Suppressor macrophage treated with lipopolysaccharide for 1 hour (primary cell): Measurements from ENCODE around the gene NDUFAF4.
"Not testable (repeated sequence)": the region's sequence is repeated elsewhere in the genome, so short reads cannot be mapped to it uniquely, and the experiment has no call there.

Experiments used
- DNase-seq, 3 donors: peaks; one replicate each; pipeline ENCODE4 v3.0.0-alpha.2; 2020 to 2022

The NDUFAF4 gene

DNA sequence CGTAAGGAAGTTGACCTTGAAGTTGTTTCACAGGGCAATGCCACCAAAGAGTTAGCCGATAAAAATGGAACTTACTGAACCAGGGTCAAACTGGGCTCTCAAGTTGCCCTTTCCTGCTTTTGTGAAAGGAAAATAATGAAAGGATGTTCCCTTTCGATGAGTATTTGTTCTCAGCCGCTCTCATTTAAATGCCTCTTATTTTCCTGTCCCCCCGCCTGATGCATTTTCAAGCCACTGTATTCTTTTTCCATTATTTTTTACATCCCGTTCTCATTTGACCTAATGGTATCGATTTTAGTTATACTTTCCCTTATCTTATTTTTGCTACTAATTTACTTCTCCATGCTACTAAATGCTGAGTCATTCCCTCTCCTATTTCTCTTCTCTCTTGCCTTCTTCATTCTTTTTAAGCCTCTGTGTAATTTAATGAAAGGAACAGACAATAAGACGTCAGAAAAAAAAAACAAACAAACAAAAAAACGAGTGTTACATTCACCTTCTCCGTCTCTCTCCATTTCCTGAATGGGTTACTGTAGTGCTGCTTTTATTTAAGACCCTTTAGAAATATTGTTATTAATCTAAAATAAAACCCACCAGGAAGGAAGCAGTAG lies 655 bp upstream of the NDUFAF4 start:
- DNase-seq = peak in 2 of 3 donors; percentile 2 to 12

- DNase-seq = no peak
Measured at GRCh38 chr6:96889146-96889545, 8.5 kb downstream of the NDUFAF4 start.

DNA sequence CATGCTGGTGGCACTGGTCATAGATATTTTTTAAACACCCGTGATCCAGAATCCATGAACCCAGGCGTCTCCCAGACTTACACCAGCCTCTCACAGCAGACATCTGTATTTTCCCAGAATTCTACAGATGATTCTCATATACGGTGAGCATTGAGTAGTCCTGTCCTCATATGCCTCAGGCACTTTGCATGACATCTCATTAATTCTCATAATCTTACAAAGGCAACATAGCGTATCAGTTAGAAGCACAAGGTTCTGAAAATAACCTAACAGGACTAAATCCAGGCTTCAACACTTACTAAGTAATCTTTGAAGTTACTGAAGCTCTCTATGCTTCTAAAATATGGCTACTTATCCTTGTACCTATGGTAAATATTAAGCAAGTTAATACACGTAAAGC lies 8.9 kb downstream of the NDUFAF4 start:
- no peak for DNase-seq

DNA sequence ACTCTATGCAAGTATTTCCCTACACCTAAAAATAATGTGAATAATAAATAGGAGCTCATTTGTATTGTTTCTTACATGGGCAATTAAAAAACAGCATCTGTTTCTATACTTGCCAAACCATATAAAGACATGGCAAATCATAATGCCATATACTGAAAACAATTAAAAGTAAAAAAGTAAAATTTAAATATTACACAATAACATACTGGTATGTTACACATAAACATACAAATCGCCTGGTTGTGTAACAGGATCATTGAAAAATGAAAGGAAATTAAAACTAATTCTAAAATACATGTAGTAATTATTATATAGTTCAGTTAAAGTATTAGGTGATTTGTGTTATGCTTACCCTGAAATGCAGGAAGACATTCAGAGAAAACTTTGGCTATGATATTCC lies 11.2 kb downstream of the NDUFAF4 start:
- DNase-seq = no peak

DNA sequence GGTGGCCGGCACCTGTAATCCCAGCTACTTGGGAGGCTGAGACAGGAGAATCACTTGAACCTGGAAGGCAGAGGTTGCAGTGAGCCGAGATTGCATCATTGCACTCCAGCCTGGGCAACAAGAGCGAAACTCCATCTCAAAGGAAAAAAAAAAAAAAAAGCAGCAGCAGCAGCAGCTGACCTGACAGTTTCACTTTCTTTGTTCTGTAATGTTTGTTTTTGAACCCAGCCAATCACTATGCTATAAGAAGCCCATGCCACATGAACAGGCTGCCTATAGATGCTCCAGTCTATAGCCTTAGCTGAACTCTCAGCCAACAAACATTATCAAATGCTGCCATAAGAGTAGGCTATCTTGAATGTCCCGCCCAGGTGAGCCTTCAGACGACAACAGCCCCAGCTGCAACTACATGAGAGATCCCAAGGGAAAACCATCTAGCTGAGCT lies 12.5 kb downstream of the NDUFAF4 start:
- not testable (repeated sequence) for DNase-seq

DNA sequence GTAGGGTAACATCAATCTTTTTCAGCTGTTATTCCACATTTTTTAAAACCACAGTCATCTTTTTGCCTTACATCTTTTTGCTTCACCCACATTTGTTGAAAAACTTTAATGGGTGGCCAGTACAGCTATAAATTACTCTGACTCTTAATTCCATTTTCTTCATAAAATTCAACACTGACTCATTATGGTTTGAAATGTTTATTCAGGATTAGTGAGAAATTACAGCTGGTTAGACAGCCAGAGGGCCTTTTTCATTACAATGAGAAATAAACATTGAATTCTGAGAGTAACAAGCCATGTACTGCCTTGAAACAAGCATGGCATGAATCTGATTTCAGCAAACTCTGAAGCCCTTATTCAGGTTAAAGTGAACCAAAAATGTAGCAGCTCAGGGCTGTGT lies 19.5 kb downstream of the NDUFAF4 start:
- no peak for DNase-seq

GRCh38 chr6:96876886-96877545 lies 20.7 kb downstream of the NDUFAF4 start:
- peak in 1 of 3 donors; percentile 9 for DNase-seq

DNA sequence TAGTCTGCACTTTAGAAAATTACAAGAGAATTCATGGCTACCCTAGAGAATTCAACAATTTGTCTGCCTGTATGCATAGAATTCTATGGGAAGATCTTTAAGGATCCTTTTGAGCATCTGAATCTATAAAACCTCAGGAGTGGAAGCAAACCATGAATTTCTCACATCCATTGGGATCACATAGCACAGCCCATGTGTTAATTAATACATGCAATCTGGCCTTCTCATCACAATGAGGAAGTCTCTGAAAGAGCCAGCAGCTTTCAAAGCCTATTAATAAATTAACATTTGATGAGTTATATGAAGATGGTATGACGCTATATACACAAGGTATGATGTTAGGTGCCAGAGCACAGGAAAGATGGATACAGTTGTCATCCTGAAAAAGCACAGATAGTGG lies 24.7 kb downstream of the NDUFAF4 start:
- no peak for DNase-seq

DNA sequence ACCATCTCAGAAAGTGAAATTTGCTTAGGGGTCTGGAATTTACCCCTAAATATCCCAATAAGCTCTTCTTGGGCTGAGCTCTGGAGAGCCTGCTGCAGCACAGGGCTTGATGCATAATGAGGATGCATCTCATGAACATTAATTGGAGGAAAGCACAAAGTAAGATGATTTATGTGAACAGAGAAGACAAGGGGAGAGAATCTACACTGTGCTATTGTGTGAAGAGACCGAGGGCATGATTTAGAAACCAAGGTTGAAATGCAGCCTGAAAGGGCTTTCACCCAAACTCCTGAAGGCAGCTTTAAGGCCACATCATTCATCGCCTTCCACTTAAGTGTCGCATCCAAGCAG lies 32.7 kb downstream of the NDUFAF4 start:
- no peak for DNase-seq

DNA sequence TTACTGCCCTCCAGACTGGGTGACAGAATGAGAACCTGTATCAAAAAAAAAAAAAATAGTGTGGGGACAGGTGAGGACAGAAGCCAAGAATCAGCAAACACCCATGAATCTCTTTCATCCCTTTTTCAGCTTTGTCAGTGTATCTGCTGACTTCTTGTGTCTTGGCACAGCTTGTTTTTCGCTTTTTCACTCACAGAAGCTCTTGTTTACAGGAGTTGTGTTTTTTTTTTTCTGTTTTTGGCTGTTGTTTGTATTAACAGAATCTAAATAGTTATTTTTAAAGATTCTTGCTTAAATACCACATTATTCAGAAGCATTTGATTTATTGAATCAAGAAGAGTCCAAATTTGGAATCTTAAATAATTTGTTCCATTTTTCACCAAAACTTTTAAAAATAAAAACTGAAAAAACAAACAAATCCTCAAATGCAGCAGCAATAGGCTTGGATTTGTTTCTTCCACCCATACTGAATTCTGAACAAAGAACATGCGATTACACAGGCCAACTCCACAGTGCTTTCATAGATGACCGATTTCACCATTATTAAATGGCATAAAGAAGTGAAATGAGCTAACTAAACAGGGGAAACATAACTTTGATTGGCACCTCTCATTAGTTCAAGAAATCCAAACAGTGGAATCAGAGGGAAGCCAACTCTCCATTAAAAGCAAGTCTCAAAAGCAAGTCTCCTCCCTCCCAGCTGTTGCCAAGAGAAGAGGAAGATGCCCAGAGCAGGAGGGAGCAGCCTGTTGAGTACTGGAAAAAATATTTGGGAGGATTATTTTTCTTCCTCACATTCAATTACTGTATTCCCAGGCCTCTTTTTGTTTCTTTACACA lies 33.3 kb downstream of the NDUFAF4 start:
- DNase-seq = no peak

DNA sequence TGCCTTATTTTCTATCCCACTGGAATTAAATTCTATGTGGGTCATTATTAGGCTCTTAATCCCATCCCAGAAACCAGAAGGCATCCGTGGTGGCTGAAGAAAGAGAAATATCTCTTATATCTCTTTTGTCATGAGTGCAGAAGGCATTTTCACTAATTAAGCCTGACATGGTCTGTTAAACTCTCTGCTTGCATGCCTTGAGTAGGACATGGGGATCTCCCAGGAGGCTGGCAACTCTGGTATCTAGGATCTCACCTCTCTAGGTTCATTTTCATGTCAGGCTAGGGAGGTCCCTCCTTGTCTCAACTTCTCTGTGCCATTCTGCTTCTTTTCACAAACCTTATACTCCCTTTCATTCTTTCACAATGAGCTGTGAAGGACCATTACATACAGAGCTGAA lies 35.1 kb downstream of the NDUFAF4 start:
- no peak for DNase-seq

DNA sequence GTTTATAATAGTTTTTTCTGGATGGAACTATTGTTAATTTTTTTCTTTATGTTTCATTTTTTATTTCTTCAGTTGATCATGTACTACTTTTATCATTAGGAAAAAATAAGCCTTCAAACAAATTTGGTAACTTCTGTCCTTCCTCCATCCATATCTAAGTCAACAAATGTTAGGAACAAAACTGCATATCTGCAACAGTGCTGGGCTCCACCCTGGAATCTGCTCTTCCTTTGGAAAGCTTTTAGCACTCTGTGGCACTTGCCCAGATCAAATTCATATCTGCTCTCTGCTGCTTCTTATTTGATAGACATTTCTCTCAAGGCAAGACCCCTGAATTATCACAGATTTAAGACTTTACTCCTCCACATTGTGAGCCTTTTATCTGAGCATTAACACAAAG lies 36.1 kb downstream of the NDUFAF4 start:
- no peak for DNase-seq

- no peak for DNase-seq
Measured at GRCh38 chr6:96856856-96857255, 40.8 kb downstream of the NDUFAF4 start.

DNA sequence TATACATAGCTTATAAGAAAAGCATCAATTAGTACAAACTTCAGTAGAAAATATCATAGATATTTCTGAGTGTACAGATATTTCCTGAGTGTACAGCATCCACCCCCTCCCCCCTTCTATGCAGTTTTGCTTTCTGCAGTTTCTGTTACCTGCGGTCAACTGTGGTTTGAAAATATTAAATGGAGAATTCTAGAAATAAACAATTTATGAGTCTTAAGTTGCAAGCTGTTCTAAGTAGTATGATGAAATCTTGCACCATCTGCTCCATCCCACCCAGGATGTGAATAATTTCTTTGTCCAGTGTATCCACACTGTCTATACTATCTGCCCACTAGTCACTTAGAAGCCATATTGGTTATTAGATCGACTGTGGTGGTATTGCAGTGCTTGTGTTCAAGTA lies 44.6 kb downstream of the NDUFAF4 start:
- DNase-seq = no peak

DNA sequence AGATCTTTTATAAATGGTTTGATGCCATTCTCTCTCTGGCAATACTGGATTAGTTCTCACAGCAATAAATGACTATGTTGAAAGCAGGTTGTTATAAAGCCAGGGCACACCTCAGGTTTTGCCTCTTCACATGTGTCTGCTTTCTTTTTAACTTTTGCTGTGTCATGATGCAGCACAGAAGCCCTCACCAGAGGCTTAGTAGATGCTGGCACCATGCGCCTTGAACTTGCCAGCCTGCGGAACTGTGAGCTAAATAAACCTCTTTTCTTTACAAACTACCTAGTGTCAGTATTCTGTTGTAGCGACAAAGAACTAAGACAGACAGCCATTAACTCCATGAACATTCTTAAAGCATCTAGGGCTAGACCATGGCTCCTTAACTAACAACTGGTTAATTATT lies 45.1 kb downstream of the NDUFAF4 start:
- no peak for DNase-seq

- no peak for DNase-seq
Measured at GRCh38 chr6:96851858-96852257, 45.8 kb downstream of the NDUFAF4 start.

GRCh38 chr6:96849615-96850014 lies 48.1 kb downstream of the NDUFAF4 start:
- DNase-seq = no peak

GRCh38 chr6:96844530-96844929 lies 53.2 kb downstream of the NDUFAF4 start:
- DNase-seq = no peak

DNA sequence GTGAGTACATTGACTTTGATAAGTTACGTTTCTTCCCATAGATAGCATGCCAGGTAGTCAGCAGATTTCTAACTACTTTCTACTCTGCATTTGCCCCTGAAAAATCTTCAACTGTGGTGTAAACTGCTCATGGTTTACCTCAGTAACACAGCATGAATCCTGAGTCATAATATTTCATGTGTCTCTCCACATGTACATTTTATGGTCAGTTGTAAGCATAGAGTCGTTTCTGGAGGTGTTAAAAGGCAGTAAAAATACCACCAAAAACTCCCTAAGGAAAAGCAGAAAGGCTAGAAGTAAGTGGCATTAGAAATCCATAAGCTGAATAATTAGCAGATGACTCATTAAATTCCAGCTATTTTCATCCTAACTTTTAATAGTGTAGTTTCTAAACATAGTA lies 56.3 kb downstream of the NDUFAF4 start:
- DNase-seq = no peak
